ENCODE data around the gene CARD11. TPM values are rescaled to one million over a fixed set of nuclear protein-coding genes. Genes with fewer than 3 reads are reported as not detected.

The CARD11 gene
- total and polyA plus RNA-seq, 8 donors, result 0.31 to 6.2 (median 1.5) TPM

- ATAC-seq, result no peak
- WGBS, 2 donors, result 67 to 78% methylated on average over 12 of the region's 12 CpGs
- Histone ChIP-seq H3K36me3 (no peaks in the 10 kb centered on the region), H3K4me3 (no peak overlapping the region), H3K27me3 (no peaks in the 10 kb centered on the region), H3K27ac (peak overlapping the region in 3 of 4 donors; percentile 46 to 73 (median 68)), H3K9me3 (no peaks in the 10 kb centered on the region), H3K4me1 (peaks cover 0 to 9% (median 0%) of the 10 kb centered on the region in 3 donors)
- FAIRE-seq, result no peak
- DNase-seq, result no peak
- intact Hi-C loops (cut with DNase I), result no loop called here
- no peak for TF ChIP-seq CTCF (IDR thresholded peaks at IDR 0.05)
Observed at GRCh38 chr7:2864204-2864985, 179.3 kb downstream of the CARD11 start.

- intact Hi-C loops (cut with DNase I), result no loop called here
- no peak for TF ChIP-seq CTCF (IDR thresholded peaks at IDR 0.05)
- DNase-seq, result peak in 4 of 6 donors; percentile 40 to 62 (median 48)
- peak in 3 of 4 donors; percentile 34 to 77 (median 56) for ATAC-seq
- Histone ChIP-seq H3K4me1 (peaks cover 0 to 9% (median 0%) of the 10 kb centered on the region in 3 donors), H3K4me3 (no peak overlapping the region), H3K36me3 (no peaks in the 10 kb centered on the region), H3K27me3 (no peaks in the 10 kb centered on the region), H3K27ac (peak overlapping the region in 3 of 4 donors; percentile 54 to 73 (median 68)), H3K9me3 (no peaks in the 10 kb centered on the region)
- 69 to 81% methylated on average over 18 of the region's 18 CpGs for WGBS, 2 donors
- no peak for FAIRE-seq
Observed at GRCh38 chr7:2863461-2864066, 180.1 kb downstream of the CARD11 start.

DNA sequence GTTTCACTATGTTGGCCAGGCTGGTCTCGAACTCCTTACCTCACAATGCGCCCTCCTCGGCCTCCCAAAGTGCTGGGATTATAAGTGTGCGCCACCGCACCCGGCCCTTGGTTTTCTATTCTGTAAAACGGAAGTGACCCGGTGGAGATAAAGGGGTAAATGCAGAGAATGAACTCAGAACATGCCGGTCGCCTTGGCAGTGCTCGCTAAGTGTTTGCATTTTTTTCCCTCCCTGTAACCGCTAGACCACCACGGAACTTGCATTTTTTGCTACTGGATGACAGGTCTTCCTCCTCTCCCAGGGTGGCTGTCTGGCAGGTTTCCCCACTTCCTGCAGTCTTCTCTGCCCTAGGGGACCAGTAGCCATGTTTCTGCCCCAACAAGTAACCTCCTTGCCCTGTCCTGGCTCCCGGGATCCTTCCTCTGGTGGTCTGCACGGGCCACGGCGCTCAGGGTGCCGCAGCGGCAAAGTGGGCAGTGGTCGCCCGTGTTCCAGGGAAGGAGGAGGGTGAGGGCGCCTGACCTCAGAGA, 180.8 kb downstream of the CARD11 start:
- ATAC-seq (no peak), DNase-seq (no peak), FAIRE-seq (no peak)
- no peak for TF ChIP-seq CTCF (IDR thresholded peaks at IDR 0.05)
- intact Hi-C loops (cut with DNase I), result no loop called here
- 89 to 90% methylated on average over 22 of the region's 22 CpGs for WGBS, 2 donors
- Histone ChIP-seq H3K4me3 (no peak overlapping the region), H3K36me3 (no peaks in the 10 kb centered on the region), H3K27ac (peak overlapping the region in 3 of 4 donors; percentile 54 to 73 (median 68)), H3K9me3 (no peaks in the 10 kb centered on the region), H3K27me3 (no peaks in the 10 kb centered on the region), H3K4me1 (peaks cover 0 to 9% (median 0%) of the 10 kb centered on the region in 3 donors)

DNA sequence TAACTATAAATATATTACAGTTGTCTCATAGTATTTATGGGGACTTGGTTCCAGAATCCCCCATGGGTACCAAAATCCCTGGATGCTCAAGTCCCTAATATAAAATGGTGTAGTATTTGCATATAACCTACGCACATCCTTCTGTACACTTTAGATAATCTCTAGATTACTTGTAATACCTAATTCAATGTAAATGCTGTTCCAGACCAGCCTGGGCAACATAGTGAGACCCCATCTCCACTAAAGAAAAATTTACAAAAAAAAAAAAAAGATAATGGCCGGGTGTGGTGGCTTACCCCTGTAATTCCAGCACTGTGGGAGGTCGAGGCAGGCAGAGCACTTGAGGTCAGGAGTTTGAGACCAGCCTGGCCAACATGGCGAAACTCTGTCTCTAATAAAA, 182.2 kb downstream of the CARD11 start:
- intact Hi-C loops (cut with DNase I), result no loop called here
- Histone ChIP-seq H3K4me3 (no peak overlapping the region), H3K27me3 (no peaks in the 10 kb centered on the region), H3K4me1 (peaks cover 0 to 9% (median 0%) of the 10 kb centered on the region in 3 donors), H3K27ac (peak overlapping the region in 3 of 4 donors; percentile 56 to 78 (median 71)), H3K36me3 (no peaks in the 10 kb centered on the region), H3K9me3 (no peaks in the 10 kb centered on the region)
- FAIRE-seq, result no peak
- ATAC-seq, result no peak
- TF ChIP-seq CTCF (IDR thresholded peaks at IDR 0.05), result no peak
- no peak for DNase-seq
- WGBS, 2 donors, result 82 to 83% methylated on average over 4 of the region's 4 CpGs
